HG02981 (cell line): Measurements from ENCODE around the gene ZNF888.
"Not testable (repeated sequence)": the region's sequence is repeated elsewhere in the genome, so short reads cannot be mapped to it uniquely, and the experiment has no call there.

Experiments
- ATAC-seq: cut with Tn5 transposase; IDR thresholded peaks from one replicate; pipeline ENCODE4 v1.9.1; 2021; ENCODE audit warnings: mild to moderate bottlenecking, moderate library complexity; ENCODE audit not compliant: unreplicated experiment

ZNF888 gene

DNA sequence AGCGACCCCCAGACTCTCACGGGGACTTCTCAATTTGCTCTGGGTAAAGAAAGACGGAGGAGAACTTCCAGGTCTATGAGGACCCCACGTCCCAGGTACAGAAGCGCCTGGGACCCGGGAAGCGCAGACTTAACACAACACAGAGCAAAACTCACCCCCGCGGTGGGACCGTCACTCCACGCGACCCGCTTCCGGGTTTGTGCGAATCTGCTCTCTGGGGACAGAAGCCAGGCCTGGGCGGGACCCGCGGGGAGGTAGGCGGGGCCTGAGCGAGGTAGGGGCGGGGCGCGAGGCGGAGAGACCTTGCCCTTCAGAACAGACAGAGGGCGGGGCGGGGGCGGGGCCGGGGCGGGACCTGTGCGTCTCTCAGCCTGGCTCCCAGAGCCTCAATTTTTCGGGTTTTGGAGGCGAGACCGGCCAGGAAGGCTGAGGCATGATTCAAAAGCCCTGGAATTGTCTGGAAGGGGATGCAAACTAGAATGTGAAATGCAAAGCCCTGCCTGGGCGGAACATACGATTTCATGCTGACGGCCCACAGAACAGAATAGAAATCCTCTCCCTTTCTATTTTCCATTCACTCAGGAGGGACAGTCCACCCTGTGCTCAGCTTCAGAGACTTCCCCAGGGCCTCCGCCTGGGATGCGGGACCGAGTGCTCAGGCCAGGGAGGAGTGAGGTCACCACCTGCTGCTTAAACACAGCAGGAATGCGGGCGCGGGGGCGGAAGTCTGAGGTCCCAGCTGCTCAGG, 19.3 kb upstream of the ZNF888 start:
- peak; percentile 98 for ATAC-seq

DNA sequence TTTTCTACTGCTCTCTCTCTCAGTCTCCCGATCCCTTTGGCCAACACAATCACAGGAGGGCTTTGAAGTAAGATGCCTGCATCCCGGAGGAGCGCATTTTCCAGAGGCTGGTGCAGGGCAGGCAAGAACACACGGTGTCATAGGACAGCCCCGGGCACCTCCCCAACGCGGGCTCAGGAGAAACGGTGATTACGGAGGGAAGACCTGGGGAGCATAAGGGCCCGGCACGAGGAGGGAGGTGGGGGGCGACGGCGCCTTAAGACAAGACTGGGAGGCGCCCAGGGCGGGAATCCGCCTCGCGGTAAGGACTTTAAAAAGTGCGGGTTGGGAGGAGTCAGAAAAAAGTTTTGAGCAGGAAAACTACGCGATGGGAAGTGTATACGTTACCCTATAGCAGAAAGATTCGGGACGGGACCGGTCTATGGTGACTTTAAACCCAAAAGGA, 18.7 kb upstream of the ZNF888 start:
- peak; percentile 23 for ATAC-seq

DNA sequence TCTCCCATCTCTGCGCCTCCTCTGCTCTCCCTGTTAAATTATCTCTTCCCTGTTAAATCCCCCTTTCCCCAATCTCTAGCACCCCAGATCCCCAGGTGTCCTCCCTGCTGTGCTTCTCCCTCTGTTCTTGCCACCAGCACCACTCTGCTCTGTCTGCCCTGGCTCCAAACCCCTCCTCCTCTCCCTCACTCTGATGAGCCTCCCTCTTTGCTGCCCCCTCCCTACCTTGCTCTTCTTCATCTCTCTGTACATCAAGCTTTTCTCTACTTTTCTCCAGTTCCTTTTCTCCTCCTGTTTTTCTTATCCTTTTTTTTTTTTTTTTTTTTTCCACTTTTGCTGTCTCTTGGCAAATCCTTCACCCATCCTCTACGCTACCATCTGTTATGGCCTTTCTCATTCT, 18.3 kb upstream of the ZNF888 start:
- ATAC-seq = not testable (repeated sequence)

DNA sequence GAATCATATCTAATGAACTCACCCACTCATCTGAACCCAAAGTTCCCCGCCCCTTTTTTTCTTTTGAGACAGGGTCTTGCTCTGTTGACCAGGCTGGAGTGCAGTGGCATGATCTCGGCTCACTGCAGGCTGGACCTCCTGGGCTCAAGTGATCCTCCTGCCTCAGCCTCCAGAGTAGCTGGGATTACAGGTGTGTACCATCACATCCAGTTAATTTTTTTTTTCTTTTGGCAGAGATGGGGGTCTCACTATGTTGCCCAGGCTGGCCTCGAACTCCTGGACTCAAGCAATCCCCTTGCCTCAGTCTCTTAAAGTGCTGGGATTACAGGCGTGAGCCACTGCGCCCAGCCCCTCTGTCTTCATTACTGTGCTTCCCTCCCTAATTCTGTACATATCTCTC, 17.7 kb upstream of the ZNF888 start:
- not testable (repeated sequence) for ATAC-seq

DNA sequence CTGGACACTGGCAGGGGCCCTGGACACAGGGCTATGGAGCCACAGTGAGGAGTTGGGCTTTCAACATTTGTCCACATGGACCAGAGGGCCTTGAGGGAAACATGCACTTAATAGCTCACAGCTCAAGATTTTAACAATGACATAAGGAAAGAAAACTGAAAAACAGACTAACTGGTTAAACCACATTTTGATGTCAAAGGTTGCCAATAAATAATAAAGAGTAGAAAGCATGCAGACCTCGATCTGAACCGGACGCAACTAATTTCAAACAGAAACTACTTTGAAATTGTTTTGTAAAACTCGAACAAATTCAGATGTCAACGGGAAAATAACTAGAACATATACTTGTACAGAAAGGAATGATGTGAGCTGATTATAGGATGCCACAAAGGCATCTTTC, 15.5 kb upstream of the ZNF888 start:
- no peak for ATAC-seq

DNA sequence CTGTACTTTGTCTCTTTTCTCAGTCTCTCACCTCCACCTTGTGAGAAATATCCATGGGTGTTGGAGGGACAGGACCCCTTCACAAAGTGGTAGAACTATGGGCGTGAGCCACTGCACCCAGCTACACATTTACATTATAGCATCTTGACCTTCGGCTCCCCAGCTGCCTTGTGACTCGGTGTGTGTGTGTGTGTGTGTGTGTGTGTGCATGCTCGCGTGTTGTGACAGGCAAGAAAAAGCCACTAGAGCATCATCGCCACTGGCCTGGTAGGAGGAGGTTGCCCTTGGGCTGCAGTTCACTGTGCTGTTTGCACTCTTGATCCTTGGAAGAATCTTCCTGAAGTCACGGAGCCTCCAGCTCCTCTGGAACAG, 13.7 kb upstream of the ZNF888 start:
- no peak for ATAC-seq

DNA sequence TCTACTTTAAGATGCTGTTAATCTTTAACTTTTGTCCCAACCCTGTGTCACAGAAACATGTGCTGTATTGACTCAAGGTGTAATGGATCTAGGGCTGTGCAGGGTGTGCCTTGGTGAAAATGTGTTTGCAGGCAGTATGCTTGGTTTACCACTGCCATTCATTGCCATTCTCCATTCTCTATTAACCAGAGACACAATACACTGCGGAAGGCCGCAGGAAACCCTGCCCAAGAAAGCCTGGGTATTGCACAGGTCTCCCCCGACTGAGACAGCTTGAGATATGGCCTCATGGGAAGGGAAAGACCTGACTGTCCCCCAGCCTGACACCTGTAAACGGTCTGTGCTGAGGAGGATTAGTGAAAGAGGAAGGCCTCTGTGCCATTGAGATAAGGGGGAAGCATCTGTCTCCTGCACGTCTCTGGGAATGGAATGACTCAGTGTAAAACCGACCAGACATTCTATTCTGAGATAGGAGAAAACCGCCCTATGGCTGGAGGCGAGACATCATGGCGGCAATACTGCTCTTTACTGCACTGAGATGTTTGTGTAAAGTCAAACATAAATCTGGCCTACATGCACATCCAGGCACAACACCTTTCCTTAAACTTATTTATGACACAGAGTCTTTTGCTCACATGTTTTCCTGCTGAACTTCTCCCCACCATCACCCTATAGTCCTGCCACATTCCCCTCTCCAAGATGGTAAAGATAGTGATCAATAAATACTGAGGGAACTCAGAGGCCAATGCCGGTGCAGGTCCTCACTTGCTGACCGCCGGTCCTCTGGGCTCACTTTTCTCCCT, 13.1 kb upstream of the ZNF888 start:
- ATAC-seq = no peak

DNA sequence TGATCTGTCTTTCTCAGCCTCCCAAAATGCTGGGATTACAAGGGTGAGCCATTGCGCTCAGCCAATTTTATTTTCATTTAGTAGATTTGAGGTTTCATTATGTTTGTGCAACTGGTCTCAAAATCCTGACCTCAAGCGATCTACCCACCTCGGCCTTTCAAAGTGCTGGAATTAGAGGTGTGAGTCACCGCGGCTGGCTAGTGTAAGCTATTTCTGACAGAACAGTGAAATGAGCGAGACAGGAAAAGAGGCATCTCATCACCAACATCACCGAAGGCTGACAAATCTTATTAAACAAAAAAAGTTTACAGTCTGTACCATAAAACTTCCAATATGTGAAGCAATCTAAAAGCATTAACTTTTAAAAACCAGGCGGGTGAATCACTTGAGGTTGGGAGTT, 12.2 kb upstream of the ZNF888 start:
- ATAC-seq = no peak

DNA sequence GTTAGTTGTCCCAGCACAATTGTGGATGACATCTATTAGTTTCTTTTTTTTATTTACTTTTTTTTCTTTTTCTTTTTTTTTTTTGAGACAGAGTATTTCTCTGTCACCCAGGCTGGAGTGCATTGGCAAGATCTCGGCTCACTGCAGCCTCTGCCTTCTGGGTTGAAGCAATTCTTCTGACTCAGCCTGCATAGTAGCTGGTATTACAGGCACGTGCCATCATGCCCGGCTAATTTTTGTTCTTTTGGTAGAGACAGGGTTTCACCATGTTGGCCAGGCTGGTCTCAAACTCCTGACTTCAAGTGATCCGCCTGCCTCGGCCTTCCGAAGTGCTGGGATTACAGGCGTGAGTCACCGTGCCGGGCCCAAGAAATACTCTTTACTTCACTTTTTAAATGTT, 1.4 kb upstream of the ZNF888 start:
- ATAC-seq = not testable (repeated sequence)

DNA sequence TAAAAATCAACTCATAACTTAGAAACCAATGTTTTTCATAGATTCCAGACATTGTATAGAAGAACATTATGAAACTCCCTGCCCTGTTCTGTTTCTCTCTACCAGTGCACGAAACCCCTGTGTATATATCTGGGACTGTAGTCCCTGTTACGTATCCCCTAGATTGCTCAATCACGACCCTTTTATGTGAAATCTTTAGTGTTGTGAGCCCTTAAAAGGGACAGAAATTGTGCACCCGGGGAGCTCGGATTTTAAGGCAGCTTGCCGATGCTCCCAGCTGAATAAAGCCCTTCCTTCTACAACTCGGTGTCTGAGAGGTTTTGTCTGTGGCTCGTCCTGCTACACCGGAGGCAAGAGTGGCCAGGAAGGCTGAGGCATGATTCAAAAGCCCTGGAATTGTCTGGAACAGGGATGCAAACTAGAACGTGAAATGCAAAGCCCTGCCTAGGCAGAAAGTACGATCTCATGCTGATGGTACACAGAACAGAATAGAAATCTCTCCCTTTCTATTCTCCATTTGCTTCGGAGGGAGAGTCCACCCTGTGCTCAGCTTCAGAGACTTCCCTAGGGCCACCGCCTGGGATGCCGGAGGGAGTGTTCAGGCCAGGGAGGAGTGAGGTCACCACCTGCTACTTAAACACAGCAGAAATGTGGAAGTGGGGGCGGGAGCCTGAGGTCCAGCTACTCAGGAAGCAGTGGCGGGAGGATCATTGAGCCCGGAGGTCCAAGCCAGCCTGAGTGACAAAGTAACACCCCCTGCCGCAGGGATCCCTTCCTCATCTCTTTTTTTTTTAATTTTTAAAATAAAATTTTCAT, 758 bp upstream of the ZNF888 start:
- no peak for ATAC-seq

DNA sequence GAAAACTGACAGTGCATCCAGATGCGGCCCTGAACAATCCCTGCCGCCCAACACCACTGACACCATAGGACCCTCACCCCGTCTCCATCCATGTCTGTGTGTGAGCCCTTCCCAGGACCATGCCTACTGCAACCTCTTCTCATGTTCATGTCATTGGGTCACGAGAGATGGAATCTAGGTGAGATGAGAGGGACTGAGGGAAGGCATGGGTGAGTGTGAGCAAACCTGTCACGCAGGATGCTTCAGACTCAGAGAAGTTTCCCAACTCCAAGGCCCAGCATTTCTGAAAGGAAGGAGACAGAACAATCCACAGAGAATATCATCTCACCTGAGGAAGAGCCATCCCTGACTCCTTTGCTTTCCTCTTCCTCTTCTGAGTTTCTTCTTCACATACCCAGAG, 5.7 kb downstream of the ZNF888 start:
- ATAC-seq = no peak

DNA sequence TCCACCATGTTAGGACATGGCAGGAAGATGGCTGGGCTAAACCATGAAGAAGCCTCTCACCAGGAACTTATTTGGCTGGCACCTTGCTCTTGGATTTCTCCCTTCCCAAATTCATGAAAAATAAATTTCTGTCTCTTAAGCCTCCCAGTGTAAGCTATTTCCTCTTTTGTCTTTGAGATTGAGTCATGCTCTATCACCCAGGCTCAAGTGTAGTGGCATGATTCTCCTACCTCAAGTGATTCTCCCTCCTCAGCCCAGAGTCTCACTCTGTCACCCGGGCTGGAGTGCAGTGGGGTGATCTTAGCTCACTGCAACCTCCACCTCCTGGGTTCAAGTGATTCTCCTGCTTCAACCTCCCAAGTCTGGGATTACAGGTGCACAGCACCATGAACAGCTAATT, 12.6 kb downstream of the ZNF888 start:
- ATAC-seq = no peak

DNA sequence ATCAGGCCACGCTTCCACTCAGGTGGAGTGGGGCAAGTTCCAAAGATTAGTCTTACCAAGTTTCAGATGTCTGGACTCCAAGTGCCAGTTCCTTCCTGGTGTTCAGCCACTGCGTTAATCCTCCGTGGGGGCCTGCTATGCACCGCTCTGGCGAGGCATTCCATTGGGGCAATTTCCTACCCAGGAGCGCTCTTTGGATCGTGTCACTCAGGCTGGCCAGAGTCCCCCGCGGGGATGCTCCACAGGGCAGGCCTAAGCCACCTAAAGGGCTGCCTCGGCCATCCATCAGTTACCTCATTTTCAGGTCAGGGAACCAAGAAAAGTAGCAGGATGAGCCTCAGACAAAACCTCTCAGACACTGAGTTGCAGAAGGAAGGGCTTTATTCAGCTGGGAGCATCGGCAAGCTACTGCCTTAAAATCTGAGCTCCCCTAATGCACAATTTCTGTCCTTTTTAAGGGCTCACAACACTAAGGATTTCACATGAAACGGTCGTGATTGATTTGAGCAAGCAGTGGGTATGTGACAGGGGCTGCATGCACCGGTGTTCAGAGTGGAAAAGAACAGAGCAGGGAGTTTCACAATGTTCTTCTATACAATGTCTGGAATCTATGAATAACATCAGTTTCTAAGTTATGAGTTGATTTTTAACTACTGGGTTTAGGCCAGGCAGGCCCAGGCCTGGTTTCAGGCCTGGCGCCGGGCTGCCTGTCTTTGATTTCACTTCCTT, 19.0 kb downstream of the ZNF888 start:
- ATAC-seq = not testable (repeated sequence)

DNA sequence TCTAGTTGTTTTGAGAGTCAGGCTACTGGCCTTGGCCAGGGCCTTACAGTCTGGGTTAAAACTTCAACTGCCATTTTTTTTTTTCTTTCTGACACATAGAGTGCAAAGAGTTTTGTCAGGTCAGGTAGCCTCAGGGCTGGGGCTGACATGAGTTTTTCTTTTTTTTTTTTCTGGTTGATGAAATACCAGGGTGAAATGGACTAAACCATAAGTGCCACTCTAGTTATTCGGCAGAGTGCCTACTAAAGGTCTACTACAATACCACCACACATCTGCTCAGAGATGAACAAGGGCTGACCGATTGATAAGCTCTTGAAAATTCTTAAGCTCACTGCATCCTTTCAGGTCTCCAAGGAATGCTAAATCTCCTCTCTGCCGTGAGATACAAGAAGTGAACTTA, 21.4 kb downstream of the ZNF888 start:
- no peak for ATAC-seq

DNA sequence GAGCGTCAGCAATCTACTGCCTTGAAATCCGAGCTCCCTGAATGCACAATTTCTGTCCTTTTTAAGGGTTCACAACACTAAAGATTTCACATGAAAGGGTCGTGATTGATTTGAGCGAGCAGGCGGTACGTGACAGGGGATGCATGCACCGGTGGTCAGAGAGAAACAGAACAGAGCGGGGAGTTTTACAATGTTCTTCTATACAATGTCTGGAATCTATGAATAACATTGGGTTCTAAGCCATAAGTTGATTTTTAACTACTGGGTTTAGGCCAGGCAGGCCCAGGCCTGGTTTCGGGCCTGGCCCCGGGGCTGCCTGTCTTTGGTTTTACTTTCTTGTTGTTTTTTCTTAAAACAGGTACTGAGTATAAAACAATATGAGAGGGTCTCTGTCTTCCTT, 24.6 kb downstream of the ZNF888 start:
- ATAC-seq = not testable (repeated sequence)

DNA sequence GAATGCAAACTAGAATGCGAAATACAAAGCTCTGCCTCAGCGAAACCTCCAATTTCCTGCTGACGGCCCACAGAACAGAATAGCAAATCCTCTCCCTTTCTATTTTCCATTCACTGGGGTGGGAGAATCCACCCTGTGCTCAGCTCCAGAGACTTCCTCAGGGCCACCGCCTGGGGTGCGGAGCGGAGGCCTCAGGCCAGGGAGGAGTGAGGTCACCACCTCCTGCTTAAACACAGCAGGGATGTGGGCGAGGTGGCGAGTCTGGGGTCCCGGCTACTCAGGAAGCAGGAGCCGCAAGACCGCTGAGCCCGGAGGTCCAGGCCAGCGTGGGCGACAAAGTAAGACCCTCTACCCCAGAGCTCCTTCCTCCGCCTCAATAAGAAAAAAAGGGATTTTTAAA, 25.1 kb downstream of the ZNF888 start:
- no peak for ATAC-seq

DNA sequence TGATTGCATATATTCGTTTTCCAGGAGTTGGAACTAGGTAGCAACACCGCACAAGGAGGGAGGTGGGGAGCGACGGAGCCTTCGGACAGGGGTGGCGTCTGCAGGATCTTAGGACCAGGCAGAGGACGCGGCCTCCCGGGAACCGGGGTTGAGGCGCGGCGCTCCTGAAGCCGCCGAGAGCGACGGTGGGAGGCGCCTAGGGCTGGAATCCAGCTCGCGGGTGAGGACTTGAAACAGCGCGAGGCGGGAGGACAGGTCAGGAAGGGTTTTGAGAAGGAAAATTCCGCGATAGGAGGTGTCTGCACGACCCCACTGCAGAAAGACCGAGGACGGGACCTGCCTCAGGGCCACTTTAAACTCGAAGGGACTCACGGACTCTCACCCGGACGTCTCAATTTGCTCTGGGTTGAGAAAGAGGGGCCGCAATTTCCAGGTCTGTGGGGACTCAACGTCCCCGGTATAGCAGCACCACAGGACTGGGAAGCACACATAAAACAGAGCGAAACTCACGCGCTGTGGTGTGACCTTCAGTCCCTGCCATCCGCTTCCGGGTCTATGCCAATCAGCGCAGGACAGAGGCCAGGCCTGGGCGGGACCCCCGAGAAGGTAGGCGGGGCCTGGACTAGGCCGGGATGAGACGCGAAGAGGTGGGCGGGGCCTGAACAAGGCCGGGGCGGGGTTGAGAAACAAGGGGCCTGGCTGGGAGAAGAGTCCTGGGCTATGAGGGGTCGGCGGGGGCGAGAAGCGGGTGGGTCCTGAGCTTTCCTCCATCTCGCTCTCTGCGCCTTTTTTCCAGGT, 25.9 kb downstream of the ZNF888 start, which contains the start of gene ZNF320:
Gene ZNF320, minus strand, starts transcription at position 498 of the 798 bp plus-strand sequence. CDS start 7,380 bp downstream, outside the sequence.
- ATAC-seq = peak; percentile 96

DNA sequence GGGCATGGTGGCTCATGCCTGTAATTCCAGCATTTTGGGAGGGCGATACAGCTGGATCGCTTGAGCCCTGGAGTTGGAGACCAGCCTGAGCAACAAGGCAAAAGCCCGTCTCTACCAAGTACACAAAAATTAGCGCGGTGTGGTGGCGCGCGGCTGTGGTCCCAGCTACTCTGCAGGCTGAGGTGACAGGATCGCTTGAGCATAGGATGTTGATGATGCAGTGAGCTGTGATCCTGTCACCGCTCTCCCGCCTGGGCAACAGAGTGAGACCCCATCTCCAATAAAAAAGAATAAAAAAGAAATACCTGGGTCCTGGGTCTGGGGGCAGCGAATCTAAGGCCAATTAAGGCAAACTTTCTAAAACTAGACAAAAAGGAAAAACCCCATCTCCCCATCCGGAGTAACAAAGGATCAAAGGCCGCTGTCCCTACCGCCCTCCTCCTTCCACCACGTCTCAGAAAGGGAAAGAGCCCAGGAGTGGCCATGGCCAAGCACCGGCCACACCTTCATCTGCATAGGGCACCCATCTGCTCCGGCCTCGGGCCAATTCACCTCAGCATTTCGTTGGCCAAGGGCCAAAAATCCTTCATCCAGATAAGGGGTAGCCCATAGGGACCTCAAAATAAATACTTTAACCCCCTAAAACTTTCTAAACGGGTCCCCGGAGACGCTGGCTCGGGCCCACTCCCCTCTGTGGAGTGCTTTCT, 26.6 kb downstream of the ZNF888 start:
- no peak for ATAC-seq

DNA sequence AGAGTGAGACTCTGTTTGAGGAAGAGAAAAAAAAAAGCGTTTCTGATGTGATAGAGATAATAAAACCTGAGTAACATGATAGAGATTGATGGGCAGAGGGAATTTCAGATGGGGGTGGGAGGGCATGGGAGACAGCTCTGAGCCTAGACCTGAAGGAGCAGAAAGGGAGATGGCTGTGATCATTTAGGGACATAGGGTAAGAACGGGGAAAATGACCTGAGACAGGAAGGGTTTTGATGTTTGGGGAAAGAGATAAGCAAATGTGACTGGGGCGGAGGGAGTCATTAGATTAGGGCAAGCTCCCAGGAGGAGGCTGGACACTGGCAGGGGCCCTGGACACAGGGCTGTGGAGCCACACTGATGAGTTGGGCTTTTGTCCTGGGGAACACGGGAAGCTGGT, 31.9 kb downstream of the ZNF888 start:
- no peak for ATAC-seq
